Measurements from ENCODE around the gene C14orf180. TPM values are rescaled to one million over a fixed set of nuclear protein-coding genes. Genes with fewer than 3 reads are reported as not detected.

The C14orf180 gene
- total RNA-seq, 1 experiment from 2014 or later = not detected

DNA sequence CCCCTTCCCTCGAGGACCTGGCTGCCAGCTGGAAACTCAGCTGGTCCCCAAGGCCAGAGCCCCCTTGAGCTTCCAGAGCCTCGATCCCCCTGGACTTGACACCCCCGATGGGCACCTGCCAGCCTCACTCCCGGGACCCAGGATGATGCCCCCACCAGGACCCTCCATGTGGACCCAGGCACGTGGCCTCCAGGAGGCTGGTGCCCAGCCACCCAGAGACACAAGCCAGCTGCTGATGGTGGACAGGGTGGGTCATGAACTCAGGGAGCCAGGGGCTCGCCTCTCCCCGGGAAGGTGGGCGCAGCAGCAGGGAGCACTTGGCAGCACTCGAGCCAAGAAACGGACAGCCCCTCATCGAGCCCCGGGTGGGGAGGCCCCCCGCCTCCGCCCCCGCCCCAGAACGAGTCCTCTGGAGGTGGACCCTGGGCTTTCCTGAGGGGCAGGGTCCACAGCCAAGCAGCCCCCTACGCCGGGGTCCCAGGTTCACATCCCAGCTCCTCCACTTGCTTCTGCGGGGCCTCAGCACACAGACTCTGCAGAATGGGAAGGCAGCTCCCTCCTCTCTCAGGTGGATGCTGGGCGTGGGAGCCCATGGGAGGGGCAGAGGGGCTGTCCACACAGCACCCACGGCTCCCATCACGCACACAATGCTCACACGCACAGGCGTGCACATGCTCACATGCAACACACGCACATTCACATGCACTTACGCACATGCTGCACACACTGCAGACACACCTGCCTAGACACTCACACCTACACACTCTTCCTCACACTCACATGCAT is 12.1 kb downstream of the C14orf180 start:
- ATAC-seq (no peak), DNase-seq (ENCODE audit: low spot score) (no peak)
- H3K36me3 Mint-ChIP-seq = no peaks in the 10 kb centered on the region
- H3K4me3 Mint-ChIP-seq = no peak overlapping the region
- H3K9me3 Mint-ChIP-seq = no peaks in the 10 kb centered on the region
- ChIA-PET POLR2A (no interaction called here), CTCF (interaction anchor here (1.2 kb wide), 1 partner anchor 9 kb away, joined by 3 read pairs; no protein-coding TSS in a partner anchor)
- TF ChIP-seq, protein P1, sequence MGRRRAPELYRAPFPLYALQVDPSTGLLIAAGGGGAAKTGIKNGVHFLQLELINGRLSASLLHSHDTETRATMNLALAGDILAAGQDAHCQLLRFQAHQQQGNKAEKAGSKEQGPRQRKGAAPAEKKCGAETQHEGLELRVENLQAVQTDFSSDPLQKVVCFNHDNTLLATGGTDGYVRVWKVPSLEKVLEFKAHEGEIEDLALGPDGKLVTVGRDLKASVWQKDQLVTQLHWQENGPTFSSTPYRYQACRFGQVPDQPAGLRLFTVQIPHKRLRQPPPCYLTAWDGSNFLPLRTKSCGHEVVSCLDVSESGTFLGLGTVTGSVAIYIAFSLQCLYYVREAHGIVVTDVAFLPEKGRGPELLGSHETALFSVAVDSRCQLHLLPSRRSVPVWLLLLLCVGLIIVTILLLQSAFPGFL (CRISPR knock-in tag; IDR thresholded peaks at IDR 0.05; ENCODE audit: borderline replicate concordance) = no peak
- TF ChIP-seq, protein P2, sequence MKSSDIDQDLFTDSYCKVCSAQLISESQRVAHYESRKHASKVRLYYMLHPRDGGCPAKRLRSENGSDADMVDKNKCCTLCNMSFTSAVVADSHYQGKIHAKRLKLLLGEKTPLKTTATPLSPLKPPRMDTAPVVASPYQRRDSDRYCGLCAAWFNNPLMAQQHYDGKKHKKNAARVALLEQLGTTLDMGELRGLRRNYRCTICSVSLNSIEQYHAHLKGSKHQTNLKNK (CRISPR knock-in tag; IDR thresholded peaks at IDR 0.05) = no peak
- TF ChIP-seq, protein P3, sequence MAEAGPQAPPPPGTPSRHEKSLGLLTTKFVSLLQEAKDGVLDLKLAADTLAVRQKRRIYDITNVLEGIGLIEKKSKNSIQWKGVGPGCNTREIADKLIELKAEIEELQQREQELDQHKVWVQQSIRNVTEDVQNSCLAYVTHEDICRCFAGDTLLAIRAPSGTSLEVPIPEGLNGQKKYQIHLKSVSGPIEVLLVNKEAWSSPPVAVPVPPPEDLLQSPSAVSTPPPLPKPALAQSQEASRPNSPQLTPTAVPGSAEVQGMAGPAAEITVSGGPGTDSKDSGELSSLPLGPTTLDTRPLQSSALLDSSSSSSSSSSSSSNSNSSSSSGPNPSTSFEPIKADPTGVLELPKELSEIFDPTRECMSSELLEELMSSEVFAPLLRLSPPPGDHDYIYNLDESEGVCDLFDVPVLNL (CRISPR knock-in tag; IDR thresholded peaks at IDR 0.05; ENCODE audit: borderline replicate concordance, low read depth) = no peak
- TF ChIP-seq PRRX2 (CRISPR knock-in tag; IDR thresholded peaks at IDR 0.05) = no peak
- TF ChIP-seq, protein P4, sequence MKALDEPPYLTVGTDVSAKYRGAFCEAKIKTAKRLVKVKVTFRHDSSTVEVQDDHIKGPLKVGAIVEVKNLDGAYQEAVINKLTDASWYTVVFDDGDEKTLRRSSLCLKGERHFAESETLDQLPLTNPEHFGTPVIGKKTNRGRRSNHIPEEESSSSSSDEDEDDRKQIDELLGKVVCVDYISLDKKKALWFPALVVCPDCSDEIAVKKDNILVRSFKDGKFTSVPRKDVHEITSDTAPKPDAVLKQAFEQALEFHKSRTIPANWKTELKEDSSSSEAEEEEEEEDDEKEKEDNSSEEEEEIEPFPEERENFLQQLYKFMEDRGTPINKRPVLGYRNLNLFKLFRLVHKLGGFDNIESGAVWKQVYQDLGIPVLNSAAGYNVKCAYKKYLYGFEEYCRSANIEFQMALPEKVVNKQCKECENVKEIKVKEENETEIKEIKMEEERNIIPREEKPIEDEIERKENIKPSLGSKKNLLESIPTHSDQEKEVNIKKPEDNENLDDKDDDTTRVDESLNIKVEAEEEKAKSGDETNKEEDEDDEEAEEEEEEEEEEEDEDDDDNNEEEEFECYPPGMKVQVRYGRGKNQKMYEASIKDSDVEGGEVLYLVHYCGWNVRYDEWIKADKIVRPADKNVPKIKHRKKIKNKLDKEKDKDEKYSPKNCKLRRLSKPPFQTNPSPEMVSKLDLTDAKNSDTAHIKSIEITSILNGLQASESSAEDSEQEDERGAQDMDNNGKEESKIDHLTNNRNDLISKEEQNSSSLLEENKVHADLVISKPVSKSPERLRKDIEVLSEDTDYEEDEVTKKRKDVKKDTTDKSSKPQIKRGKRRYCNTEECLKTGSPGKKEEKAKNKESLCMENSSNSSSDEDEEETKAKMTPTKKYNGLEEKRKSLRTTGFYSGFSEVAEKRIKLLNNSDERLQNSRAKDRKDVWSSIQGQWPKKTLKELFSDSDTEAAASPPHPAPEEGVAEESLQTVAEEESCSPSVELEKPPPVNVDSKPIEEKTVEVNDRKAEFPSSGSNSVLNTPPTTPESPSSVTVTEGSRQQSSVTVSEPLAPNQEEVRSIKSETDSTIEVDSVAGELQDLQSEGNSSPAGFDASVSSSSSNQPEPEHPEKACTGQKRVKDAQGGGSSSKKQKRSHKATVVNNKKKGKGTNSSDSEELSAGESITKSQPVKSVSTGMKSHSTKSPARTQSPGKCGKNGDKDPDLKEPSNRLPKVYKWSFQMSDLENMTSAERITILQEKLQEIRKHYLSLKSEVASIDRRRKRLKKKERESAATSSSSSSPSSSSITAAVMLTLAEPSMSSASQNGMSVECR (CRISPR knock-in tag; IDR thresholded peaks at IDR 0.05; ENCODE audit: borderline replicate concordance) = no peak
- no peak for TF ChIP-seq ZNF396 (CRISPR knock-in tag; IDR thresholded peaks at IDR 0.05; ENCODE audit: borderline replicate concordance)
- TF ChIP-seq IRF2 (CRISPR knock-in tag; IDR thresholded peaks at IDR 0.05; ENCODE audit: borderline replicate concordance, low read depth) = no peak
- TF ChIP-seq, protein P5, sequence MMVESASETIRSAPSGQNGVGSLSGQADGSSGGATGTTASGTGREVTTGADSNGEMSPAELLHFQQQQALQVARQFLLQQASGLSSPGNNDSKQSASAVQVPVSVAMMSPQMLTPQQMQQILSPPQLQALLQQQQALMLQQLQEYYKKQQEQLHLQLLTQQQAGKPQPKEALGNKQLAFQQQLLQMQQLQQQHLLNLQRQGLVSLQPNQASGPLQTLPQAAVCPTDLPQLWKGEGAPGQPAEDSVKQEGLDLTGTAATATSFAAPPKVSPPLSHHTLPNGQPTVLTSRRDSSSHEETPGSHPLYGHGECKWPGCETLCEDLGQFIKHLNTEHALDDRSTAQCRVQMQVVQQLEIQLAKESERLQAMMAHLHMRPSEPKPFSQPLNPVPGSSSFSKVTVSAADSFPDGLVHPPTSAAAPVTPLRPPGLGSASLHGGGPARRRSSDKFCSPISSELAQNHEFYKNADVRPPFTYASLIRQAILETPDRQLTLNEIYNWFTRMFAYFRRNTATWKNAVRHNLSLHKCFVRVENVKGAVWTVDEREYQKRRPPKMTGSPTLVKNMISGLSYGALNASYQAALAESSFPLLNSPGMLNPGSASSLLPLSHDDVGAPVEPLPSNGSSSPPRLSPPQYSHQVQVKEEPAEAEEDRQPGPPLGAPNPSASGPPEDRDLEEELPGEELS (CRISPR knock-in tag; IDR thresholded peaks at IDR 0.05) = no peak
- no peak for TF ChIP-seq TCF7 (CRISPR knock-in tag; IDR thresholded peaks at IDR 0.05; ENCODE audit: low read depth)
- TF ChIP-seq, protein P6, sequence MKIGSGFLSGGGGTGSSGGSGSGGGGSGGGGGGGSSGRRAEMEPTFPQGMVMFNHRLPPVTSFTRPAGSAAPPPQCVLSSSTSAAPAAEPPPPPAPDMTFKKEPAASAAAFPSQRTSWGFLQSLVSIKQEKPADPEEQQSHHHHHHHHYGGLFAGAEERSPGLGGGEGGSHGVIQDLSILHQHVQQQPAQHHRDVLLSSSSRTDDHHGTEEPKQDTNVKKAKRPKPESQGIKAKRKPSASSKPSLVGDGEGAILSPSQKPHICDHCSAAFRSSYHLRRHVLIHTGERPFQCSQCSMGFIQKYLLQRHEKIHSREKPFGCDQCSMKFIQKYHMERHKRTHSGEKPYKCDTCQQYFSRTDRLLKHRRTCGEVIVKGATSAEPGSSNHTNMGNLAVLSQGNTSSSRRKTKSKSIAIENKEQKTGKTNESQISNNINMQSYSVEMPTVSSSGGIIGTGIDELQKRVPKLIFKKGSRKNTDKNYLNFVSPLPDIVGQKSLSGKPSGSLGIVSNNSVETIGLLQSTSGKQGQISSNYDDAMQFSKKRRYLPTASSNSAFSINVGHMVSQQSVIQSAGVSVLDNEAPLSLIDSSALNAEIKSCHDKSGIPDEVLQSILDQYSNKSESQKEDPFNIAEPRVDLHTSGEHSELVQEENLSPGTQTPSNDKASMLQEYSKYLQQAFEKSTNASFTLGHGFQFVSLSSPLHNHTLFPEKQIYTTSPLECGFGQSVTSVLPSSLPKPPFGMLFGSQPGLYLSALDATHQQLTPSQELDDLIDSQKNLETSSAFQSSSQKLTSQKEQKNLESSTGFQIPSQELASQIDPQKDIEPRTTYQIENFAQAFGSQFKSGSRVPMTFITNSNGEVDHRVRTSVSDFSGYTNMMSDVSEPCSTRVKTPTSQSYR (CRISPR knock-in tag; IDR thresholded peaks at IDR 0.05) = no peak
- TF ChIP-seq ZNF671 (CRISPR knock-in tag; IDR thresholded peaks at IDR 0.05) = no peak
- TF ChIP-seq, protein P7, sequence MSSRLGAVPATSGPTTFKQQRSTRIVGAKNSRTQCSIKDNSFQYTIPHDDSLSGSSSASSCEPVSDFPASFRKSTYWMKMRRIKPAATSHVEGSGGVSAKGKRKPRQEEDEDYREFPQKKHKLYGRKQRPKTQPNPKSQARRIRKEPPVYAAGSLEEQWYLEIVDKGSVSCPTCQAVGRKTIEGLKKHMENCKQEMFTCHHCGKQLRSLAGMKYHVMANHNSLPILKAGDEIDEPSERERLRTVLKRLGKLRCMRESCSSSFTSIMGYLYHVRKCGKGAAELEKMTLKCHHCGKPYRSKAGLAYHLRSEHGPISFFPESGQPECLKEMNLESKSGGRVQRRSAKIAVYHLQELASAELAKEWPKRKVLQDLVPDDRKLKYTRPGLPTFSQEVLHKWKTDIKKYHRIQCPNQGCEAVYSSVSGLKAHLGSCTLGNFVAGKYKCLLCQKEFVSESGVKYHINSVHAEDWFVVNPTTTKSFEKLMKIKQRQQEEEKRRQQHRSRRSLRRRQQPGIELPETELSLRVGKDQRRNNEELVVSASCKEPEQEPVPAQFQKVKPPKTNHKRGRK (CRISPR knock-in tag; IDR thresholded peaks at IDR 0.05; ENCODE audit: borderline replicate concordance) = no peak
- no peak for TF ChIP-seq ZBTB21 (CRISPR knock-in tag; IDR thresholded peaks at IDR 0.05; ENCODE audit: borderline replicate concordance)
- no peak for TF ChIP-seq GABPB1 (CRISPR knock-in tag; IDR thresholded peaks at IDR 0.05)
- TF ChIP-seq, protein P8, sequence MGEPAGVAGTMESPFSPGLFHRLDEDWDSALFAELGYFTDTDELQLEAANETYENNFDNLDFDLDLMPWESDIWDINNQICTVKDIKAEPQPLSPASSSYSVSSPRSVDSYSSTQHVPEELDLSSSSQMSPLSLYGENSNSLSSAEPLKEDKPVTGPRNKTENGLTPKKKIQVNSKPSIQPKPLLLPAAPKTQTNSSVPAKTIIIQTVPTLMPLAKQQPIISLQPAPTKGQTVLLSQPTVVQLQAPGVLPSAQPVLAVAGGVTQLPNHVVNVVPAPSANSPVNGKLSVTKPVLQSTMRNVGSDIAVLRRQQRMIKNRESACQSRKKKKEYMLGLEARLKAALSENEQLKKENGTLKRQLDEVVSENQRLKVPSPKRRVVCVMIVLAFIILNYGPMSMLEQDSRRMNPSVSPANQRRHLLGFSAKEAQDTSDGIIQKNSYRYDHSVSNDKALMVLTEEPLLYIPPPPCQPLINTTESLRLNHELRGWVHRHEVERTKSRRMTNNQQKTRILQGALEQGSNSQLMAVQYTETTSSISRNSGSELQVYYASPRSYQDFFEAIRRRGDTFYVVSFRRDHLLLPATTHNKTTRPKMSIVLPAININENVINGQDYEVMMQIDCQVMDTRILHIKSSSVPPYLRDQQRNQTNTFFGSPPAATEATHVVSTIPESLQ (CRISPR knock-in tag; IDR thresholded peaks at IDR 0.05) = no peak
- no peak for TF ChIP-seq ETV6 (CRISPR knock-in tag; IDR thresholded peaks at IDR 0.05)
- no peaks in the 10 kb centered on the region for H3K27me3 Mint-ChIP-seq (ENCODE audit: low read depth)
- H3K4me1 Mint-ChIP-seq = no peaks in the 10 kb centered on the region
- H3K27ac Mint-ChIP-seq = peak overlapping the region; percentile 21
